ENCODE measurements around the gene OTUD5.
A peak's percentile ranks its signal among the peaks of the same experiment; 100 is the strongest.

Gene OTUD5

GRCh38 chrX:48911412-48912182, 45.8 kb downstream of the OTUD5 start, which contains the start of gene SLC35A2:
Gene SLC35A2, minus strand, starts transcription at chrX:48911646. Its CDS starts 10 bp downstream, at chrX:48911636.
- DNase-seq (ENCODE audit: low spot score) = peak; percentile 79

- peak; percentile 17 for DNase-seq (ENCODE audit: low spot score)
Measured at GRCh38 chrX:48910926-48911411, 46.4 kb downstream of the OTUD5 start.

GRCh38 chrX:48909703-48910294, 47.6 kb downstream of the OTUD5 start:
- DNase-seq (ENCODE audit: low spot score) = no peak

- no peak for DNase-seq (ENCODE audit: low spot score)
Measured at GRCh38 chrX:48908600-48908999, 48.8 kb downstream of the OTUD5 start.

GRCh38 chrX:48905090-48905790, 52.2 kb downstream of the OTUD5 start:
- DNase-seq (ENCODE audit: low spot score) = no peak

GRCh38 chrX:48904626-48905025, 52.8 kb downstream of the OTUD5 start:
- DNase-seq (ENCODE audit: low spot score) = no peak

- DNase-seq (ENCODE audit: low spot score) = no peak
Measured at GRCh38 chrX:48904180-48904579, 53.2 kb downstream of the OTUD5 start.

GRCh38 chrX:48903290-48903689, 54.1 kb downstream of the OTUD5 start:
- DNase-seq (ENCODE audit: low spot score) = no peak

- no peak for DNase-seq (ENCODE audit: low spot score)
Measured at GRCh38 chrX:48902776-48903175, 54.6 kb downstream of the OTUD5 start.

- no peak for DNase-seq (ENCODE audit: low spot score)
Measured at GRCh38 chrX:48902135-48902534, 55.3 kb downstream of the OTUD5 start.

GRCh38 chrX:48901069-48901468, 56.3 kb downstream of the OTUD5 start:
- DNase-seq (ENCODE audit: low spot score) = no peak

- no peak for DNase-seq (ENCODE audit: low spot score)
Measured at GRCh38 chrX:48899078-48899410, 58.4 kb downstream of the OTUD5 start.

- peak; percentile 93 for DNase-seq (ENCODE audit: low spot score)
Measured at GRCh38 chrX:48897625-48898306, 59.6 kb downstream of the OTUD5 start, which contains the start of the genes PQBP1 and TIMM17B. Gene PQBP1, plus strand, starts transcription at chrX:48897930. Its CDS starts 580 bp downstream, at chrX:48898510. Gene TIMM17B, minus strand, starts transcription at chrX:48897768. Its CDS starts 19 bp downstream, at chrX:48897749.

- peak; percentile 81 for DNase-seq (ENCODE audit: low spot score)
Measured at GRCh38 chrX:48897157-48897624, 60.2 kb downstream of the OTUD5 start.

GRCh38 chrX:48896611-48897011, 60.8 kb downstream of the OTUD5 start:
- no peak for DNase-seq (ENCODE audit: low spot score)

GRCh38 chrX:48894891-48895290, 62.5 kb downstream of the OTUD5 start:
- no peak for DNase-seq (ENCODE audit: low spot score)

- no peak for DNase-seq (ENCODE audit: low spot score)
Measured at GRCh38 chrX:48893556-48894348, 63.7 kb downstream of the OTUD5 start.

GRCh38 chrX:48892896-48893295, 64.5 kb downstream of the OTUD5 start:
- no peak for DNase-seq (ENCODE audit: low spot score)

GRCh38 chrX:48891402-48892288, 65.8 kb downstream of the OTUD5 start:
- peak; percentile 85 for DNase-seq (ENCODE audit: low spot score)

- no peak for DNase-seq (ENCODE audit: low spot score)
Measured at GRCh38 chrX:48890934-48891401, 66.4 kb downstream of the OTUD5 start.
